HG03097 (cell line): ENCODE results near the gene PTPRT.

Experiments used
- ATAC-seq: cut with Tn5 transposase; IDR thresholded peaks from one replicate; pipeline ENCODE4 v1.9.1; 2021; ENCODE audit not compliant: unreplicated experiment, low FRiP score

Gene PTPRT

GRCh38 chr20:42350521-42350920, 839.2 kb downstream of the PTPRT start:
- no peak for ATAC-seq

- no peak for ATAC-seq
Observed at GRCh38 chr20:42346189-42347170, 843.2 kb downstream of the PTPRT start.

GRCh38 chr20:42341654-42342053, 848.1 kb downstream of the PTPRT start:
- ATAC-seq: no peak

- no peak for ATAC-seq
Observed at GRCh38 chr20:42340368-42340767, 849.3 kb downstream of the PTPRT start.

GRCh38 chr20:42338294-42339201, 851.2 kb downstream of the PTPRT start:
- ATAC-seq: no peak

GRCh38 chr20:42336576-42336975, 853.1 kb downstream of the PTPRT start:
- ATAC-seq: no peak

- no peak for ATAC-seq
Observed at GRCh38 chr20:42319252-42320013, 870.3 kb downstream of the PTPRT start.

- no peak for ATAC-seq
Observed at GRCh38 chr20:42313704-42314103, 876.0 kb downstream of the PTPRT start.

- ATAC-seq: no peak
Observed at GRCh38 chr20:42309050-42309449, 880.7 kb downstream of the PTPRT start.

GRCh38 chr20:42308171-42308570, 881.5 kb downstream of the PTPRT start:
- no peak for ATAC-seq

- no peak for ATAC-seq
Observed at GRCh38 chr20:42295592-42295991, 894.1 kb downstream of the PTPRT start.

GRCh38 chr20:42294976-42295375, 894.7 kb downstream of the PTPRT start:
- ATAC-seq: no peak

- no peak for ATAC-seq
Observed at GRCh38 chr20:42281801-42282200, 907.9 kb downstream of the PTPRT start.

- no peak for ATAC-seq
Observed at GRCh38 chr20:42276718-42277602, 912.7 kb downstream of the PTPRT start.

- no peak for ATAC-seq
Observed at GRCh38 chr20:42274986-42275385, 914.7 kb downstream of the PTPRT start.

- ATAC-seq: no peak
Observed at GRCh38 chr20:42272516-42272915, 917.2 kb downstream of the PTPRT start.

- ATAC-seq: no peak
Observed at GRCh38 chr20:42270539-42270938, 919.2 kb downstream of the PTPRT start.

GRCh38 chr20:42267793-42268384, 921.8 kb downstream of the PTPRT start:
- ATAC-seq: no peak

GRCh38 chr20:42261766-42262270, 927.9 kb downstream of the PTPRT start:
- no peak for ATAC-seq
